Measurements from ENCODE around the gene PGF.

GRCh38 chr14:74984236-74985027 is 29.0 kb upstream of the PGF start:
- TF ChIP-seq CTCF (IDR thresholded peaks at IDR 0.05): no peak
- no peak for TF ChIP-seq POLR2A (IDR thresholded peaks at IDR 0.05)

Measured in adrenal gland (tissue), 5 donors.